IMR-90 (cell line): Measurements from ENCODE around the gene PTPRO. TPM values are rescaled to one million over a fixed set of nuclear protein-coding genes. Genes with fewer than 3 reads are reported as not detected.

Source experiments
- ATAC-seq: fragments of 200-7000 bp; cut with Tn5 transposase; 2 replicates; pipeline ENCODE4 v1.9.1; 2020; ENCODE audit warnings: low read depth, mild to moderate bottlenecking, moderate library complexity
- BruUV-seq: library from RNA; stranded (reverse); fragments of 400-500 nt; replicated peaks from 2 replicates; lab custom pipeline; 2021; lab: Mats Ljungman, UMichigan
- CTCF ChIA-PET: fragments of 300-600 bp; formaldehyde crosslinking; extraction: SDS; loops from one replicate; lab custom pipeline; 2021; ENCODE audit warnings: antibody characterized with exemption; lab: Yijun Ruan, JAX
- POLR2A ChIA-PET: fragments of 300-600 bp; sonication (Branson Sonifier 250); formaldehyde crosslinking; loops from one replicate; lab custom pipeline; 2022; ENCODE audit warnings: antibody characterized with exemption; ENCODE audit not compliant: unreplicated experiment; lab: Charles Lee
- DNase-seq: peaks from one replicate; pipeline ENCODE4 v3.0.0; 2013
- H2AFZ ChIP-seq: replicated peaks from 2 replicates; pipeline ENCODE3; 2013; ENCODE audit warnings: low read length, mild to moderate bottlenecking; ENCODE audit not compliant: poor library complexity
- H2AK5ac ChIP-seq: 2 replicates; pipeline ENCODE4 v1.6.1; 2013; ENCODE audit warnings: low read depth, low read length, inconsistent platforms
- H2AK9ac ChIP-seq: replicated peaks from 2 replicates; pipeline ENCODE3; 2013; ENCODE audit warnings: mild to moderate bottlenecking, low read depth, low read length, moderate library complexity; ENCODE audit not compliant: poor library complexity
- H2BK120ac ChIP-seq: 2 replicates; pipeline ENCODE4 v1.6.1; 2013; ENCODE audit warnings: low read depth, low read length, inconsistent platforms
- H2BK15ac ChIP-seq: 3 replicates; pipeline ENCODE4 v1.6.1; 2013; ENCODE audit warnings: low read depth, low read length, inconsistent platforms
- H2BK20ac ChIP-seq: 2 replicates; pipeline ENCODE4 v1.6.1; 2013; ENCODE audit warnings: low read depth, mild to moderate bottlenecking, inconsistent platforms, low read length, moderate library complexity
- H2BK5ac ChIP-seq: 2 replicates; pipeline ENCODE4 v1.6.1; 2013; ENCODE audit warnings: mild to moderate bottlenecking, low read depth, low read length, inconsistent platforms; ENCODE audit not compliant: poor library complexity, severe bottlenecking
- H3K14ac ChIP-seq: replicated peaks from 2 replicates; pipeline ENCODE4 v1.6.1; 2013; ENCODE audit warnings: low read depth, low read length, inconsistent platforms
- H3K18ac ChIP-seq: 2 replicates; pipeline ENCODE4 v1.6.1; 2013; ENCODE audit warnings: low read depth, low read length, control low read depth
- H3K23ac ChIP-seq: 2 replicates; pipeline ENCODE4 v1.6.1; 2013; ENCODE audit warnings: low read depth, low read length, inconsistent platforms
- H3K27ac ChIP-seq: 2 replicates; pipeline ENCODE4 v1.5.1; 2013; ENCODE audit warnings: mild to moderate bottlenecking, control low read depth, low read length; ENCODE audit not compliant: insufficient read depth
- H3K27me3 ChIP-seq: 2 replicates; pipeline ENCODE4 v1.6.1; 2013; ENCODE audit warnings: low read length; ENCODE audit not compliant: control insufficient read depth, insufficient read depth
- H3K36me3 ChIP-seq: 2 replicates; pipeline ENCODE4 v1.6.1; 2013; ENCODE audit warnings: low read length, mixed read lengths; ENCODE audit not compliant: control insufficient read depth, insufficient read depth
- H3K4ac ChIP-seq: 2 replicates; pipeline ENCODE4 v1.6.1; 2013; ENCODE audit warnings: low read depth, low read length, inconsistent platforms
- H3K4me1 ChIP-seq: 2 replicates; pipeline ENCODE4 v1.6.1; 2013; ENCODE audit warnings: low read length, mixed read lengths; ENCODE audit not compliant: control insufficient read depth, insufficient read depth
- H3K4me2 ChIP-seq: 2 replicates; pipeline ENCODE4 v1.6.1; 2013; ENCODE audit warnings: low read depth, mild to moderate bottlenecking, control low read depth, low read length, moderate library complexity
- H3K4me3 ChIP-seq: 2 replicates; pipeline ENCODE4 v1.5.1; 2013; ENCODE audit warnings: low read depth, mild to moderate bottlenecking, control low read depth, low read length, moderate library complexity; ENCODE audit not compliant: insufficient read depth
- H3K56ac ChIP-seq: 2 replicates; pipeline ENCODE4 v1.6.1; 2013; ENCODE audit warnings: low read length, inconsistent platforms; ENCODE audit not compliant: insufficient read depth; ENCODE audit errors: extremely low read depth
- H3K79me1 ChIP-seq, 2 experiments: 2 replicates each; pipeline ENCODE4 v1.6.1; 2013; ENCODE audit warnings: low read length in 2 of 2, inconsistent platforms in 1 of 2, low read depth in 1 of 2
- H3K9ac ChIP-seq: 2 replicates; pipeline ENCODE4 v1.6.1; 2013; ENCODE audit warnings: low read depth, low read length, control low read depth
- H3K9me1 ChIP-seq: 2 replicates; pipeline ENCODE4 v1.6.1; 2013; ENCODE audit warnings: low read length, inconsistent platforms; ENCODE audit not compliant: insufficient read depth
- H3K9me3 ChIP-seq: 2 replicates; pipeline ENCODE4 v1.6.1; 2013; ENCODE audit warnings: low read length; ENCODE audit not compliant: control insufficient read depth, insufficient read depth
- H4K20me1 ChIP-seq: 2 replicates; pipeline ENCODE4 v1.6.1; 2013; ENCODE audit warnings: low read length, inconsistent platforms; ENCODE audit not compliant: insufficient read depth
- H4K5ac ChIP-seq: 2 replicates; pipeline ENCODE4 v1.6.1; 2013; ENCODE audit warnings: mild to moderate bottlenecking, low read depth, low read length, control low read depth
- H4K8ac ChIP-seq, 2 experiments: 2 replicates each; pipeline ENCODE4 v1.6.1; 2013; ENCODE audit warnings: low read depth in 2 of 2, low read length in 2 of 2, control low read depth in 1 of 2, inconsistent platforms in 1 of 2
- H4K91ac ChIP-seq: 2 replicates; pipeline ENCODE4 v1.6.1; 2013; ENCODE audit warnings: low read depth, low read length, inconsistent platforms; ENCODE audit not compliant: insufficient read depth
- BHLHE40 ChIP-seq: fragments of 150-350 bp; IDR thresholded peaks from 2 replicates; pipeline ENCODE4 v1.6.1; 2016; ENCODE audit warnings: mild to moderate bottlenecking, low read depth, low read length
- CEBPB ChIP-seq: IDR thresholded peaks from 2 replicates; pipeline ENCODE4 v1.6.1; 2012; ENCODE audit warnings: low read depth, low read length, improper control_type of control experiment
- CHD1 ChIP-seq: IDR thresholded peaks from 2 replicates; pipeline ENCODE4 v1.6.1; 2012; ENCODE audit warnings: low read depth, low read length, improper control_type of control experiment
- MAZ ChIP-seq: IDR thresholded peaks from 2 replicates; pipeline ENCODE4 v1.6.1; 2012; ENCODE audit warnings: low read depth, mild to moderate bottlenecking, low read length, improper control_type of control experiment, moderate library complexity, borderline replicate concordance
- MXI1 ChIP-seq: IDR thresholded peaks from 2 replicates; pipeline ENCODE4 v1.6.1; 2012; ENCODE audit warnings: low read depth, mild to moderate bottlenecking, low read length, moderate library complexity, borderline replicate concordance
- NFE2L2 ChIP-seq: fragments of 150-350 bp; IDR thresholded peaks from 2 replicates; pipeline ENCODE4 v1.6.1; 2016; ENCODE audit warnings: low read depth, mild to moderate bottlenecking, low read length
- POLR2A ChIP-seq: IDR thresholded peaks from 2 replicates; pipeline ENCODE4 v1.6.1; 2012; ENCODE audit warnings: mild to moderate bottlenecking, low read depth, low read length
- RAD21 ChIP-seq: IDR thresholded peaks from 2 replicates; pipeline ENCODE4 v1.6.1; 2012; ENCODE audit warnings: low read length, improper control_type of control experiment
- RCOR1 ChIP-seq: IDR thresholded peaks from 2 replicates; pipeline ENCODE4 v1.6.1; 2012; ENCODE audit warnings: mild to moderate bottlenecking, low read length, improper control_type of control experiment; ENCODE audit not compliant: insufficient replicate concordance
- RFX5 ChIP-seq: IDR thresholded peaks from 2 replicates; pipeline ENCODE4 v1.8.0; 2012; ENCODE audit warnings: low read depth, mild to moderate bottlenecking, low read length, moderate library complexity
- WGBS, 2 experiments: methylation state at CpG; one replicate each; pipeline versions ENCODE4 v1.1.5 to v1.1.7; 2013; ENCODE audit warnings: missing lambda C conversion rate in 2 of 2; ENCODE audit not compliant: insufficient read length in 1 of 2; ENCODE audit errors: extremely low coverage in 2 of 2; 5-methylcytosine and 5-hydroxymethylcytosine counted together
- dilution Hi-C: fragments of 300-500 bp; cut with HindIII; formaldehyde crosslinking; loops from one replicate; pipeline ENCODE4 v1.14.3; 2018; ENCODE audit warnings: low sequenced_read_pairs; ENCODE audit not compliant: unreplicated experiment
- in situ Hi-C: fragments of 300-500 bp; cut with MboI; formaldehyde crosslinking; loops from 3 replicates; pipeline ENCODE4 v1.14.3; 2019; ENCODE audit warnings: low sequenced_read_pairs, inconsistent platforms, mixed read lengths
- intact Hi-C: fragments of 100-400 bp; cut with micrococcal nuclease; formaldehyde crosslinking; loops from 2 replicates; pipeline ENCODE4 v1.10.0; 2022
- polyA plus RNA-seq, 3 experiments: library from polyadenylated mRNA; depleted of rRNA; stranded (reverse); fragments of >200 nt; gene quantifications; 2 replicates each; pipeline ENCODE4 v1.2.3, GENCODE V29; 2012; ENCODE audit warnings: low replicate concordance in 1 of 3
- total RNA-seq: library from RNA; depleted of rRNA; stranded (reverse); fragments of >200 nt; gene quantifications from 2 replicates; pipeline ENCODE4 v1.2.3, GENCODE V29; 2012
- TF ChIP-seq, protein P1 (sequence below): fragments of 150-350 bp; IDR thresholded peaks from 2 replicates; pipeline ENCODE4 v1.6.1; 2017; ENCODE audit warnings: mild to moderate bottlenecking, antibody characterized with exemption, low read length, low read depth
- TF ChIP-seq, protein P2 (sequence below): fragments of 150-350 bp; IDR thresholded peaks from 2 replicates; pipeline ENCODE4 v1.6.1; 2016; ENCODE audit warnings: low read depth, mild to moderate bottlenecking, low read length, moderate library complexity, borderline replicate concordance

Gene PTPRO
- total and polyA plus RNA-seq, 2 of the 4 experiments (the other 2 are of a cell fraction) = 0.03 to 0.18 TPM

DNA sequence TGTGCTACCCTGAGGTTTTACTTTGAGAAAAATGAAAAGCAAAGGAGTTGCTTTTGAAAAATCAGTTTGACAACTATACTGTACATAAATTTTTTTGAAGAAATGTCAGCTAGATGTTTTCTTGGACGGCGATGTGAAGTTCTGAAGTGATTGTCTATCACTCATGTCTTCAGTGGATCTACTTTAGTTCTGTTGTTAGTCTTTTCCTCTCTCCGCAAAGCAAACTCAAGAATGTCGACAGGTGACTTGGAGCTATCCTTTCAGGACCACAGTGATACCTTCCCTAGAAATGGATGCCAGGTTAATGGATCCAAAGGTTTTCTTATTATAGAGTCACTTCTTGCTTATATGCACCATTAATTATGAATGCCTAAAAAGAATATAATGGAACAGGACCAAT, 1.2 kb downstream of the PTPRO start:
- H2BK120ac ChIP-seq = no peak overlapping the region
- ChIA-PET CTCF (no interaction called here), POLR2A (no interaction called here)
- H2AFZ ChIP-seq = no peak overlapping the region
- H3K4me2 ChIP-seq = no peak overlapping the region
- TF ChIP-seq RAD21 = no peak
- TF ChIP-seq NFE2L2 = no peak
- no peak for TF ChIP-seq RCOR1
- TF ChIP-seq, protein P1, sequence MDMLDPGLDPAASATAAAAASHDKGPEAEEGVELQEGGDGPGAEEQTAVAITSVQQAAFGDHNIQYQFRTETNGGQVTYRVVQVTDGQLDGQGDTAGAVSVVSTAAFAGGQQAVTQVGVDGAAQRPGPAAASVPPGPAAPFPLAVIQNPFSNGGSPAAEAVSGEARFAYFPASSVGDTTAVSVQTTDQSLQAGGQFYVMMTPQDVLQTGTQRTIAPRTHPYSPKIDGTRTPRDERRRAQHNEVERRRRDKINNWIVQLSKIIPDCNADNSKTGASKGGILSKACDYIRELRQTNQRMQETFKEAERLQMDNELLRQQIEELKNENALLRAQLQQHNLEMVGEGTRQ = no peak
- TF ChIP-seq, protein P2, sequence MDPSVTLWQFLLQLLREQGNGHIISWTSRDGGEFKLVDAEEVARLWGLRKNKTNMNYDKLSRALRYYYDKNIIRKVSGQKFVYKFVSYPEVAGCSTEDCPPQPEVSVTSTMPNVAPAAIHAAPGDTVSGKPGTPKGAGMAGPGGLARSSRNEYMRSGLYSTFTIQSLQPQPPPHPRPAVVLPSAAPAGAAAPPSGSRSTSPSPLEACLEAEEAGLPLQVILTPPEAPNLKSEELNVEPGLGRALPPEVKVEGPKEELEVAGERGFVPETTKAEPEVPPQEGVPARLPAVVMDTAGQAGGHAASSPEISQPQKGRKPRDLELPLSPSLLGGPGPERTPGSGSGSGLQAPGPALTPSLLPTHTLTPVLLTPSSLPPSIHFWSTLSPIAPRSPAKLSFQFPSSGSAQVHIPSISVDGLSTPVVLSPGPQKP = no peak
- no peak for TF ChIP-seq RFX5
- TF ChIP-seq CEBPB = no peak
- no peak for TF ChIP-seq CHD1
- no peak for TF ChIP-seq MXI1
- TF ChIP-seq POLR2A = no peak
- TF ChIP-seq BHLHE40 = no peak
- no peak for TF ChIP-seq MAZ
- no peaks in the 10 kb centered on the region for H3K9me1 ChIP-seq
- no peak overlapping the region for H3K23ac ChIP-seq
- no peak overlapping the region for H4K8ac ChIP-seq
- WGBS, 2 experiments = no CpG with 5 or more reads among the region's 4 CpGs
- peaks cover 12% of the 10 kb centered on the region for H3K27me3 ChIP-seq
- in situ Hi-C loops (no loop called here), intact Hi-C loops (no loop called here), dilution Hi-C loops (no loop called here)
- ATAC-seq = no peak
- H3K9ac ChIP-seq = no peak overlapping the region
- no peak overlapping the region for H3K27ac ChIP-seq
- no peaks in the 10 kb centered on the region for H3K79me1 ChIP-seq
- H2AK5ac ChIP-seq = no peak overlapping the region
- H3K56ac ChIP-seq = no peak overlapping the region
- no peak overlapping the region for H3K4me3 ChIP-seq
- DNase-seq = no peak
- no peaks in the 10 kb centered on the region for H4K20me1 ChIP-seq
- no peak overlapping the region for H4K5ac ChIP-seq
- no peaks in the 10 kb centered on the region for H3K4me1 ChIP-seq
- BruUV-seq = no TSS peak
- H3K18ac ChIP-seq = no peak overlapping the region
- H3K36me3 ChIP-seq = no peaks in the 10 kb centered on the region
- H2BK20ac ChIP-seq = no peak overlapping the region
- H2BK5ac ChIP-seq = no peak overlapping the region
- no peak overlapping the region for H3K14ac ChIP-seq
- no peak overlapping the region for H2BK15ac ChIP-seq
- H3K9me3 ChIP-seq = no peaks in the 10 kb centered on the region
- no peak overlapping the region for H2AK9ac ChIP-seq
- no peak overlapping the region for H4K91ac ChIP-seq
- no peak overlapping the region for H3K4ac ChIP-seq
